ENCODE results near the gene TTLL10. TPM values are rescaled to one million over a fixed set of nuclear protein-coding genes. Genes with fewer than 3 reads are reported as not detected.

TTLL10 gene
- total RNA-seq, 4 donors from 2014 or later: 0.40 to 0.48 TPM; not detected in 2

DNA sequence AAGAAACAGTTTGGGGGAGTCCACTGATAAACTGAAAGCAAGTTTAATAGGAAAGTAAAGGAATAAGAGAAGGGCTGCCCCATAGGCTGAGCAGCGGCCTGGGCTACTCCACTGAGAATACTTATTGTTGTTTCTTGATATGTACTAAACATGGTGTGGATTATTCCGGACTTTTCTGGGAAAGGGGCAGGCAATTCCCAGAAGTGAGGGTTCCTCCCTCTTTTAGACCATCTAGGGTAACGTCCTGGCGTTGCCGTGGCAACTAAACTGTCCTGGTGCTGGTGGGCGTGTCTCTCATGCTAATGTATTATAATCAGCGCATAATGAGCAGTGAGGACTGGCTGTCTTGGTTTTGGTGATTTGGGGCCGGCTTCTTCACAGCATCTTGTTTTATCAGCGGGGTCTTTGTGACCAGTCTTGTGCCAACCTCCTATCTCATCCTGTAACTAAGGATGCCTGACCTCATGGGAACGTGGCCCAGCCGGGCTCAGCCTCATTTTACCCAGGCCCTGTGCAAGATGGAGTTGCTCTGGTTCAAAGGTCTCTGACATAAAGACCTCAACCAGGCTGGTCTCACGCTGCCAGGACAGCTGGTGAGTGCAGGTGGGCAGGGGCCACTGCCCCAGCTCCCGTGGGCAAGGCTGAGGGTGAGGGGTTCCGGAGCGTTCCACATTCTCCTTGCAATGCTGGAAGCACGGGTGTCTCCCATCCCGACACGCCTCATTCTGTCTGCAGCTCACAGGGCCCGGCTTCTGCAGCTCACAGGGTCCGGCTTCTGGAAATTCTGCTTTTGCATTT is 38.1 kb upstream of the TTLL10 start:
- Histone ChIP-seq H3K4me1 (peaks cover 12 to 68% (median 44%) of the 10 kb centered on the region in 4 donors), H3K27me3 (peaks cover 13% of the 10 kb centered on the region), H3K27ac (peak overlapping the region; percentile 88 to 93 (median 92)), H3K9me3 (no peaks in the 10 kb centered on the region), H3K36me3 (no peaks in the 10 kb centered on the region), H3K4me3 (no peak overlapping the region)
- WGBS, 2 donors (ENCODE audit: low coverage in 1 of 2): 57 to 64% methylated on average over 2 to 20 of the region's 20 CpGs
- in situ Hi-C loops (cut with MboI; ENCODE audit: low pct_ligation_motif_present in 1 of 4, low pct_unique_long_range_greater_than_20kb in 1 of 4, low sequenced_read_pairs in 3 of 4): no loop called here
- no peak for DNase-seq
- intact Hi-C loops (cut with DNase I; ENCODE audit: low total_unique reads): no loop called here
- TF ChIP-seq, protein P1, sequence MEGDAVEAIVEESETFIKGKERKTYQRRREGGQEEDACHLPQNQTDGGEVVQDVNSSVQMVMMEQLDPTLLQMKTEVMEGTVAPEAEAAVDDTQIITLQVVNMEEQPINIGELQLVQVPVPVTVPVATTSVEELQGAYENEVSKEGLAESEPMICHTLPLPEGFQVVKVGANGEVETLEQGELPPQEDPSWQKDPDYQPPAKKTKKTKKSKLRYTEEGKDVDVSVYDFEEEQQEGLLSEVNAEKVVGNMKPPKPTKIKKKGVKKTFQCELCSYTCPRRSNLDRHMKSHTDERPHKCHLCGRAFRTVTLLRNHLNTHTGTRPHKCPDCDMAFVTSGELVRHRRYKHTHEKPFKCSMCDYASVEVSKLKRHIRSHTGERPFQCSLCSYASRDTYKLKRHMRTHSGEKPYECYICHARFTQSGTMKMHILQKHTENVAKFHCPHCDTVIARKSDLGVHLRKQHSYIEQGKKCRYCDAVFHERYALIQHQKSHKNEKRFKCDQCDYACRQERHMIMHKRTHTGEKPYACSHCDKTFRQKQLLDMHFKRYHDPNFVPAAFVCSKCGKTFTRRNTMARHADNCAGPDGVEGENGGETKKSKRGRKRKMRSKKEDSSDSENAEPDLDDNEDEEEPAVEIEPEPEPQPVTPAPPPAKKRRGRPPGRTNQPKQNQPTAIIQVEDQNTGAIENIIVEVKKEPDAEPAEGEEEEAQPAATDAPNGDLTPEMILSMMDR (IDR thresholded peaks at IDR 0.05): no peak
- TF ChIP-seq EP300 (IDR thresholded peaks at IDR 0.05; ENCODE audit: low read depth): no peak
- no peak for TF ChIP-seq POLR2AphosphoS5 (IDR thresholded peaks at IDR 0.05)
- TF ChIP-seq POLR2A (IDR thresholded peaks at IDR 0.05): no peak

DNA sequence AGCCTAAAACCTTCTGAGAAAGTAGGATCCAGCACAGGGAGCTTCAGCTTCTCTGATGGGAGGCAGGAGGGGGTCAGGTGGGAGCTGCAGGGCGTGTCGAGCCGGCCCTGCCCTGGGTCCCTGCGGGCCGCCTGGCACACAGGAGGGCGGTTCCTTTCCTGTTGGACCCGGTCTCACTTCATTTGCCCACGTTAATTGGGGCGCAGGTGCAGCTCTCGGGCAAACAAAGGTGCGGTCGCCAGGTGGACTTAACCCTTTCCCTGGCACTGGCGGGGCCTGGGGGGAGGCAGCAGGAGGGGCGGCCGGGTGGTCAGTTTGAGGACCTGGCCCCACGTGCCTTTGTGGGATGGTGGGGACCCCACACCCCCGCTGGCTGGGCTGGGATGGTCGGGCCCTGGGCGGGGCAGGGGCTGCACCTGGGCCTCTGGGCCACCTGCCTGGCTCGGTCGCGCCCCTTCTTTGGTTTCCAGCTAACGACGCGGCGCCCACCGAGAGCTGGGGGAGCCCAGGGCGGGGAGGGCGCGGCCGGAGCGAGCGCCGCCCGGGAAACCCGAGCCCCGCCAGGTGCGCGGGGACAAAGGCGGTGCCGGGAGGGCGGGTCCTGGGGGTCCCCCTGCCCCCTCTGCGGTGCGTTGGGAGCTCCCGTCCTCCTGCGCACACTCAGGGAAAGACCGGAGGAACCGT is 37.0 kb upstream of the TTLL10 start:
- Histone ChIP-seq H3K36me3 (no peaks in the 10 kb centered on the region), H3K4me3 (peak overlapping the region; percentile 23 to 49 (median 34)), H3K9me3 (no peaks in the 10 kb centered on the region), H3K27me3 (peaks cover 13% of the 10 kb centered on the region), H3K27ac (peak overlapping the region; percentile 88 to 93 (median 92)), H3K4me1 (peaks cover 12 to 57% (median 40%) of the 10 kb centered on the region in 4 donors)
- peak; percentile 33 for TF ChIP-seq POLR2A (IDR thresholded peaks at IDR 0.05)
- TF ChIP-seq, protein P1 (IDR thresholded peaks at IDR 0.05): no peak
- TF ChIP-seq EP300 (IDR thresholded peaks at IDR 0.05; ENCODE audit: low read depth): peak; percentile 80
- TF ChIP-seq POLR2AphosphoS5 (IDR thresholded peaks at IDR 0.05): peak; percentile 72 to 84 (median 83)
- in situ Hi-C loops (cut with MboI; ENCODE audit: low pct_ligation_motif_present in 1 of 4, low pct_unique_long_range_greater_than_20kb in 1 of 4, low sequenced_read_pairs in 3 of 4): no loop called here
- peak; percentile 91 for DNase-seq
- 36% methylated on average over 14 of the region's 48 CpGs; no CpG with 5 or more reads in 1 of the 2 donors for WGBS, 2 donors (ENCODE audit: low coverage in 1 of 2)
- intact Hi-C loops (cut with DNase I; ENCODE audit: low total_unique reads): loop anchor here (1.0 kb wide), 1 partner anchor 47 kb away; no protein-coding TSS in a partner anchor

DNA sequence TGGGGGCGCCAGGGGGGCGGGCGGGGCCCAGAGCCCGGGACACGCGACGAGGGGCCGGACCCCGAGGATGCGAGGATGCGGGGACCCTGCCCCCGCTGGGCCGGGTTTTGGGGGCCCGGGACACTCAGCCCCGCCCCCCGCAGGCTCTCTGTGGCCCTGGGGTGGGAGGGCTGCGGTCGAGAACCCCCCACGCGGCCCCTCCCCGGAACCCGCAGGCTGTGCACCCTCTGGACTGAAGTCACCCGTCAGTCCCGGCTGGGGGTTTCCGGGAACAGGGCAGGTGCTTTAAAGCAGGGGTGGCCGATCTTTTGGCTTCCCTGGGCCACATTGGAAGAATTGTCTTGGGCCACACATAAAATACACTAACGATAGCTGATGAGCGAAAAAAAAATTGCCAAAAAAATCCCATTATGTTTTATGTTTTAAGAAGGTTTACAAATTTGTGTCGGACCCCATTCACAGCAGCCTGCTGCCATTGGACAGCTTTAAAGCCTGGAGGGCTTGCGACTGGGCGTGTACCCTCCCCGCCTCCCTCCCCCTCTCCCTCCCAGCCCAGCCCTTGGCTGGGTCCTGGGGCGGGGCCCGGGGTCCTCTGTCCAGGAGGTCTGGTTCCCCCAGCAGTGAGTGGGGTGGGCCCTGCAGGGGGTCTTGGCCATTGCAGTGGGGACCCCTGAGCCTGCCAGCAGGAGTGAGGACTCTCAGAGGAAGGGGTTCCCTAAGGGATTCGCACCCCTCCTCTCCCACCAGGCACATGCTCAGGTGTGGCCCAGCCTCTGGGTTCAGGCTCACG is 36.2 kb upstream of the TTLL10 start:
- no peak for TF ChIP-seq POLR2A (IDR thresholded peaks at IDR 0.05)
- peak in 1 of 3 donors; percentile 29 for TF ChIP-seq POLR2AphosphoS5 (IDR thresholded peaks at IDR 0.05)
- TF ChIP-seq EP300 (IDR thresholded peaks at IDR 0.05; ENCODE audit: low read depth): no peak
- TF ChIP-seq, protein P1 (IDR thresholded peaks at IDR 0.05): no peak
- Histone ChIP-seq H3K4me3 (peak overlapping the region; percentile 23 to 49 (median 34)), H3K9me3 (no peaks in the 10 kb centered on the region), H3K36me3 (no peaks in the 10 kb centered on the region), H3K27ac (peak overlapping the region; percentile 88 to 93 (median 92)), H3K27me3 (peaks cover 13% of the 10 kb centered on the region), H3K4me1 (peaks cover 12 to 57% (median 39%) of the 10 kb centered on the region in 4 donors)
- 6 to 15% methylated on average over 6 to 21 of the region's 36 CpGs for WGBS, 2 donors (ENCODE audit: low coverage in 1 of 2)
- peak; percentile 80 for DNase-seq
- in situ Hi-C loops (cut with MboI; ENCODE audit: low pct_ligation_motif_present in 1 of 4, low pct_unique_long_range_greater_than_20kb in 1 of 4, low sequenced_read_pairs in 3 of 4): no loop called here
- intact Hi-C loops (cut with DNase I; ENCODE audit: low total_unique reads): loop anchor here (1.0 kb wide), 1 partner anchor 48 kb away; no protein-coding TSS in a partner anchor

All from transverse colon (tissue), 4 donors.